ENCODE data around the gene KCNJ12. TPM values are rescaled to one million over a fixed set of nuclear protein-coding genes. Genes with fewer than 3 reads are reported as not detected.

KCNJ12 gene
- total RNA-seq, 4 donors from 2014 or later, result 0.56 to 10.5 (median 5.6) TPM

GRCh38 chr17:21363776-21364642 lies 12.1 kb upstream of the KCNJ12 start:
- no peak overlapping the region for H3K4me3 ChIP-seq
- no peaks in the 10 kb centered on the region for H3K36me3 ChIP-seq
- no peaks in the 10 kb centered on the region for H3K27me3 ChIP-seq
- H3K4me1 ChIP-seq, result peaks cover 8% of the 10 kb centered on the region
- TF ChIP-seq POLR2AphosphoS5 (IDR thresholded peaks at IDR 0.05) (no peak), CTCF (IDR thresholded peaks at IDR 0.05) (no peak), POLR2A (IDR thresholded peaks at IDR 0.05) (no peak), EP300 (IDR thresholded peaks at IDR 0.05) (no peak)
- no peak for DNase-seq (ENCODE audit: low spot score in 2 of 2)
- H3K27ac ChIP-seq, result no peak overlapping the region
- no peaks in the 10 kb centered on the region for H3K9me3 ChIP-seq
- WGBS, result 89% methylated on average over 9 of the region's 9 CpGs

GRCh38 chr17:21365016-21365415 lies 11.1 kb upstream of the KCNJ12 start:
- no peaks in the 10 kb centered on the region for H3K27me3 ChIP-seq
- 78% methylated on average over 7 of the region's 7 CpGs for WGBS
- no peak overlapping the region for H3K27ac ChIP-seq
- no peaks in the 10 kb centered on the region for H3K36me3 ChIP-seq
- DNase-seq (ENCODE audit: low spot score in 2 of 2), result no peak
- H3K4me1 ChIP-seq, result peaks cover 1% of the 10 kb centered on the region
- TF ChIP-seq POLR2A (IDR thresholded peaks at IDR 0.05) (no peak), POLR2AphosphoS5 (IDR thresholded peaks at IDR 0.05) (no peak), EP300 (IDR thresholded peaks at IDR 0.05) (no peak), CTCF (IDR thresholded peaks at IDR 0.05) (no peak)
- H3K9me3 ChIP-seq, result no peaks in the 10 kb centered on the region
- H3K4me3 ChIP-seq, result no peak overlapping the region

- Histone ChIP-seq H3K4me1 (peaks cover 9% of the 10 kb centered on the region), H3K27me3 (peaks cover 3% of the 10 kb centered on the region), H3K36me3 (no peaks in the 10 kb centered on the region), H3K4me3 (no peak overlapping the region), H3K27ac (no peak overlapping the region), H3K9me3 (no peaks in the 10 kb centered on the region)
- TF ChIP-seq POLR2A (IDR thresholded peaks at IDR 0.05), result no peak
- no peak for TF ChIP-seq CTCF (IDR thresholded peaks at IDR 0.05)
- TF ChIP-seq POLR2AphosphoS5 (IDR thresholded peaks at IDR 0.05), result no peak
- no peak for TF ChIP-seq EP300 (IDR thresholded peaks at IDR 0.05)
- DNase-seq (ENCODE audit: low spot score in 2 of 2), result no peak
- WGBS, result 73% methylated on average over 14 of the region's 15 CpGs
Measured at GRCh38 chr17:21368545-21369246, 7.5 kb upstream of the KCNJ12 start.

GRCh38 chr17:21369395-21369794 lies 6.8 kb upstream of the KCNJ12 start:
- Histone ChIP-seq H3K4me3 (no peak overlapping the region), H3K36me3 (no peaks in the 10 kb centered on the region), H3K4me1 (peaks cover 9% of the 10 kb centered on the region), H3K9me3 (no peaks in the 10 kb centered on the region), H3K27me3 (peaks cover 3% of the 10 kb centered on the region), H3K27ac (no peak overlapping the region)
- DNase-seq (ENCODE audit: low spot score in 2 of 2), result no peak
- TF ChIP-seq CTCF (IDR thresholded peaks at IDR 0.05), result no peak
- no peak for TF ChIP-seq POLR2A (IDR thresholded peaks at IDR 0.05)
- no peak for TF ChIP-seq POLR2AphosphoS5 (IDR thresholded peaks at IDR 0.05)
- no peak for TF ChIP-seq EP300 (IDR thresholded peaks at IDR 0.05)
- no CpG with 5 or more reads among the region's 5 CpGs for WGBS

- no peak overlapping the region for H3K27ac ChIP-seq
Measured at GRCh38 chr17:21370430-21370829, 5.7 kb upstream of the KCNJ12 start.

More at GRCh38 chr17:21370430-21370829, 5.7 kb upstream of the KCNJ12 start:
- Histone ChIP-seq H3K27me3 (peaks cover 13% of the 10 kb centered on the region), H3K9me3 (no peaks in the 10 kb centered on the region), H3K4me3 (no peak overlapping the region), H3K36me3 (no peaks in the 10 kb centered on the region), H3K4me1 (peaks cover 9% of the 10 kb centered on the region)
- no peak for DNase-seq (ENCODE audit: low spot score in 2 of 2)
- 26% methylated on average over 6 of the region's 6 CpGs for WGBS
- no peak for TF ChIP-seq POLR2A (IDR thresholded peaks at IDR 0.05)

Data from suprapubic skin (tissue), 4 donors.